WTC11 (cell line): ENCODE measurements around the gene CNTN5.

Source experiments
- ESRRA ChIP-seq: sonication (generic); formaldehyde crosslinking; IDR thresholded peaks from 2 replicates; pipeline ENCODE4 v1.8.1; 2022; ENCODE audit warnings: mild to moderate bottlenecking, missing genetic modification reagents, borderline replicate concordance
- JUN ChIP-seq: sonication (generic); formaldehyde crosslinking; IDR thresholded peaks from 2 replicates; pipeline ENCODE4 v1.8.0; 2023; ENCODE audit warnings: mild to moderate bottlenecking, missing genetic modification reagents
- ZNF416 ChIP-seq: fragments of 250-450 bp; sonication (Bioruptor Pico); IDR thresholded peaks from 2 replicates; pipeline ENCODE4 v1.9.0; 2021; ENCODE audit warnings: mild to moderate bottlenecking, inconsistent platforms
- TF ChIP-seq, protein P1 (sequence below): sonication (generic); formaldehyde crosslinking; conservative IDR thresholded peaks from 2 replicates; pipeline ENCODE4 v1.8.1; 2023; ENCODE audit warnings: mild to moderate bottlenecking, low read depth, missing genetic modification reagents, moderate library complexity
- TF ChIP-seq, protein P2 (sequence below): fragments of 250-450 bp; sonication (Bioruptor Pico); conservative IDR thresholded peaks from 2 replicates; pipeline ENCODE4 v1.9.0; 2021; ENCODE audit warnings: mild to moderate bottlenecking

DNA sequence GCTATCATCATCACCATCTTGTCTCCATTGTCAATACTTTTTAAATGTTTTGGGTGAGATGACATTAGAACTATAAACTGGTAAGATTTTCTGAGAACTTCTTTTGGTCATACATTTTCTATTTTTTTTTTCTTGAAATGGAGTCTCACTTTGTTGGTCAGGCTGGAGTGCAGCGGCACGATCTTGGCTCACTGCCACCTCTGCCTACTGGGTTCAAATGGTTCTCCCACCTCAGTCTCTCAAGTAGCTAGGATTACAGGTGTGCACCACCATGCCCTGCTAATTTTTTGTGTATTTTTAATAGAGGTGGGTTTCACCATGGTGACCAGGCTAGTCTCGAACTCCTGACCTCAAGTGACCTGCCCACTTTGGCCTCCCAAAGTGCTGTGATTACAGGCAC is 880.4 kb downstream of the CNTN5 start:
- TF ChIP-seq, protein P1, sequence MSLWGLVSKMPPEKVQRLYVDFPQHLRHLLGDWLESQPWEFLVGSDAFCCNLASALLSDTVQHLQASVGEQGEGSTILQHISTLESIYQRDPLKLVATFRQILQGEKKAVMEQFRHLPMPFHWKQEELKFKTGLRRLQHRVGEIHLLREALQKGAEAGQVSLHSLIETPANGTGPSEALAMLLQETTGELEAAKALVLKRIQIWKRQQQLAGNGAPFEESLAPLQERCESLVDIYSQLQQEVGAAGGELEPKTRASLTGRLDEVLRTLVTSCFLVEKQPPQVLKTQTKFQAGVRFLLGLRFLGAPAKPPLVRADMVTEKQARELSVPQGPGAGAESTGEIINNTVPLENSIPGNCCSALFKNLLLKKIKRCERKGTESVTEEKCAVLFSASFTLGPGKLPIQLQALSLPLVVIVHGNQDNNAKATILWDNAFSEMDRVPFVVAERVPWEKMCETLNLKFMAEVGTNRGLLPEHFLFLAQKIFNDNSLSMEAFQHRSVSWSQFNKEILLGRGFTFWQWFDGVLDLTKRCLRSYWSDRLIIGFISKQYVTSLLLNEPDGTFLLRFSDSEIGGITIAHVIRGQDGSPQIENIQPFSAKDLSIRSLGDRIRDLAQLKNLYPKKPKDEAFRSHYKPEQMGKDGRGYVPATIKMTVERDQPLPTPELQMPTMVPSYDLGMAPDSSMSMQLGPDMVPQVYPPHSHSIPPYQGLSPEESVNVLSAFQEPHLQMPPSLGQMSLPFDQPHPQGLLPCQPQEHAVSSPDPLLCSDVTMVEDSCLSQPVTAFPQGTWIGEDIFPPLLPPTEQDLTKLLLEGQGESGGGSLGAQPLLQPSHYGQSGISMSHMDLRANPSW (CRISPR knock-in tag) = no peak
- TF ChIP-seq, protein P2, sequence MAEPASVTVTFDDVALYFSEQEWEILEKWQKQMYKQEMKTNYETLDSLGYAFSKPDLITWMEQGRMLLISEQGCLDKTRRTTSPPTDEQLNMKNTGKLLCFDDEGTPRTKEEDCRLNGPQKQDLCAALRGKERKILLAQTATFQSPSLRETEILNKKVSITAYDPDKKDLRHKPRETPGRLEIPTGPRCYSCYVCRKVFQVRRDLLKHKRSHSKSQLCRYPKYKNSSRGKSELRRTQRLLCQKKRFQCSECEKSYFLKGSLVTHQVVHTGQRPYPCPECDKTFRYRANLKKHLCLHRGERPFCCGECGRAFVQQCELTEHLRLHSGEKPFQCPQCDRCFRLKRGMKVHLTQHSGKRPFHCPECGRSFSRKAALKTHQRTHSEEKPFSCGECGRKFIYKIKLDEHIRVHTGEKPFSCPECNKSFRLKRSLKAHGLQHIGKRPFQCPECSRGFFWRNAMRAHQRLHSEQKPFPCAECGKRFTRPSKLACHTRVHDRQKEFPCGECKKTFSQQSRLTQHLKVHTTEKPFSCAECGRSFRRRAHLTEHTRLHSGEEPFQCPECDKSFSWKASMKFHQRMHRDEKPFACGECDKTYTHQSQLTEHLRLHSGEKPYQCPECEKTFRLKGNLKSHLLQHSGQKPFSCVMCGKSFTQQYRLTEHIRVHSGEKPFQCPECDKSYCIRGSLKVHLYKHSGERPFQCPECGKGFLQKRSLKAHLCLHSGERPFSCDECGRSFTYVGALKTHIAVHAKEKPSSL (CRISPR knock-in tag) = no peak
- TF ChIP-seq JUN (CRISPR knock-in tag) (no peak), ESRRA (CRISPR knock-in tag) (no peak), ZNF416 (CRISPR knock-in tag) (no peak)
